Adrenal gland (tissue), 5 donors: ENCODE data around the gene TSPAN32.

ENCODE experiments used
- CTCF ChIP-seq, 6 experiments: fragments of 450-650 bp in 4 of 6; fragments of 200-600 bp in 2 of 6; sonication (generic) in 1 of 6; IDR thresholded peaks; 1 replicate in 5 of 6; 2 replicates in 1 of 6; pipeline versions ENCODE4 v1.5.1 to v1.8.0; 2016 to 2021; ENCODE audit warnings: antibody characterized with exemption in 6 of 6, mild to moderate bottlenecking in 2 of 6, moderate library complexity in 1 of 6
- POLR2A ChIP-seq, 2 donors: fragments of 450-650 bp; IDR thresholded peaks; one replicate each; pipeline ENCODE4 v1.6.1; 2017; ENCODE audit warnings: antibody characterized with exemption in 2 of 2, mild to moderate bottlenecking in 2 of 2, moderate library complexity in 1 of 2
- donor health status: DM: no; HTN: no; CAD: no.

- no peak for TF ChIP-seq POLR2A (IDR thresholded peaks at IDR 0.05)
- TF ChIP-seq CTCF (IDR thresholded peaks at IDR 0.05), result peak in 2 of 6 experiments; percentile 13 to 26
Observed at GRCh38 chr11:2298795-2299761, 2.7 kb upstream of the TSPAN32 start.
